ENCODE measurements around the gene APOBEC3B.

GRCh38 chr22:39039306-39040126 lies 57.4 kb downstream of the APOBEC3B start:
- no peak for TF ChIP-seq CTCF (IDR thresholded peaks at IDR 0.05)
- TF ChIP-seq POLR2A (IDR thresholded peaks at IDR 0.05): no peak

Data from thyroid gland (tissue), 4 donors.